ENCODE results near the gene TAF4.
"Not testable (repeated sequence)": the region's sequence is repeated elsewhere in the genome, so short reads cannot be mapped to it uniquely, and the experiment has no call there.

Gene TAF4

DNA sequence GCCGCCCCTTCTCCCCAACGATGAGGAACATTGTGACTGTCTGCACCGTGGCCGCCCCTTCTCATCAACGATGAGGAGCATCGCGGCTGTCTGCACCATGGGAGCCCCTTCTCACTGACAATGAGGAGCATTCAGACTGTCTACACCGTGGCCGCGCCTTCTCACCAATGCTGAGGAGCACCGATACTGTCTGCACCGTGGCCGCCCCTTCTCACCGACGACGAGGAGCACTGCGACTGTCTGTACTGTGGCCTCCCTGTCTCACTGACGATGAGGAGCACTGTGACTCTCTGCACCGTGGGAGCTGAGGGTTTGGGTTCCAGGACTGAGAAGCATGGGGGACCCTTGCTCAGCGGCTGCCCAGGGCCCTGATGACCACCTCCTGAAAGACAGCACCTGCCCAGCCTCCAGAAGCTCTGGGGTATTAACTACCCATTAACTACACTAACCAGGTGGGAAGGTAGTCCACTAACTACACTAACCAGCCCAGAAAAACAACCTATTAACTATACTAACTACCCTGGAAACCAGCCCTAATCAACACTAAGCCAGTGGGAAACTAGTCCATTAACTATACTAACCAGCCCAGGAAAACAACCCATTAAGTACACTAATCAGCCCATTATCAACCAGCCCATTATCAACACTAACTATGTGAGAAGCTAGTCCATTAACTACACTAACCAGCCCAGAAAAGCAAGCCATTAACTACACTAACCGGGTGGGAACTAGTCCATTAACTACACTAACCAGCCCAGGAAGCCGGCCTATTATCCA lies 116.9 kb downstream of the TAF4 start:
- no peak for DNase-seq (ENCODE audit: low read depth, low spot score)

DNA sequence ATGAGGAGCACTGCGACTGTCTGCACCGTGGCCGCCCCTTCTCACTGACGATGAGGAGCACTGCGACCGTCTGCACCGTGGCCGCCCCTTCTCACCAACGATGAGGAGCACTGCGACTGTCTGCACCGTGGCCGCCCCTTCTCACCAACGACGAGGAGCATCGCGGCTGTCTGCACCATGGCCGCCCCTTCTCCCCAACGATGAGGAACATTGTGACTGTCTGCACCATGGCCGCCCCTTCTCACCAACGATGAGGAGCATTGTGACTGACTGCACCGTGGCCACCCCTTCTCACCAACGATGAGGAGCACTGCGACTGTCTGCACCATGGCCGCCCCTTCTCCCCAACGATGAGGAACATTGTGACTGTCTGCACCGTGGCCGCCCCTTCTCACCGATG lies 117.6 kb downstream of the TAF4 start:
- not testable (repeated sequence) for DNase-seq (ENCODE audit: low read depth, low spot score)

DNA sequence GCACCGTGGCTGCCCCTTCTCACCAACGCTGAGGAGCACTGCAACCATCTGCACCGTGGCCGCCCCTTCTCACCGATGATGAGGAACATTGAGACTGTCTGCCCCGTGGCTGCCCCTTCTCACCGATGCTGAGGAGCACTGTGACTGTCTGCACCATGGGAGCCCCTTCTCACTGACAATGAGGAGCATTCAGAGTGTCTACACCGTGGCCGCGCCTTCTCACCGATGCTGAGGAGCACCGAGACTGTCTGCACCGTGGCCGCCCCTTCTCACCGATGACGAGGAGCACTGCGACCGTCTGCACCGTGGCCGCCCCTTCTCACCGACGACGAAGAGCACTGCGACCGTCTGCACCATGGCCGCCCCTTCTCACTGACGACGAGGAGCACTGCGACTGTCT lies 120.2 kb downstream of the TAF4 start:
- DNase-seq (ENCODE audit: low read depth, low spot score), result not testable (repeated sequence)

DNA sequence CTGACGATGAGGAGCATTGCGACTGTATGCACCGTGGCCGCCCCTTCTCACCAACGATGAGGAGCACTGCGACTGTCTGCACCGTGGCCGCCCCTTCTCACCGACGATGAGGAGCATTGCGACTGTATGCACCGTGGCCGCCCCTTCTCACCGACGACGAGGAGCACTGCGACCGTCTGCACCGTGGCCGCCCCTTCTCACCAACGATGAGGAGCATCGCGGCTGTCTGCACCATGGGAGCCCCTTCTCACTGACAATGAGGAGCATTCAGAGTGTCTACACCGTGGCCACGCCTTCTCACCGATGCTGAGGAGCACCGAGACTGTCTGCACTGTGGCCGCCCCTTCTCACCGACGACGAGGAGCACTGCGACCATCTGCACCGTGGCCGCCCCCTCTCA lies 120.7 kb downstream of the TAF4 start:
- not testable (repeated sequence) for DNase-seq (ENCODE audit: low read depth, low spot score)

DNA sequence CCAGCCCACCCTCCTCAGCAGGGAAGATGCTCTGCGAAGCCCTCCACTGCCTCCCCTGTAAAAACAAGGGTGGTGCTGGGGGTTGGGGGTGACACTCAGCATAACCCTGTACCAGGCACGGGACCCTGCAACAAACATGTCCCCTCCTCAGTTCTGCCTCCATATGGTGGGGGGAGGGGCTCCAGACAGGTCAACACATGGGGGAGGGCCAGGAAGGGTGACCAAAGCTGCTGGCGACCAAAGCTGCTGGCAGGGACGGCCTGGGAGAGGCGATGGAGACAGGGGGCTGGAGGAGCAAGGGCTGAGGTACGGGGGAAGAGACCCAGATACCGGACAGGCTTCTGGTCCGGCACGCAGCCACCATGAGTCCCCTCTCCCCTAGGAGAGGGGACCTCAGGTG lies 123.2 kb downstream of the TAF4 start:
- no peak for DNase-seq (ENCODE audit: low read depth, low spot score)

DNA sequence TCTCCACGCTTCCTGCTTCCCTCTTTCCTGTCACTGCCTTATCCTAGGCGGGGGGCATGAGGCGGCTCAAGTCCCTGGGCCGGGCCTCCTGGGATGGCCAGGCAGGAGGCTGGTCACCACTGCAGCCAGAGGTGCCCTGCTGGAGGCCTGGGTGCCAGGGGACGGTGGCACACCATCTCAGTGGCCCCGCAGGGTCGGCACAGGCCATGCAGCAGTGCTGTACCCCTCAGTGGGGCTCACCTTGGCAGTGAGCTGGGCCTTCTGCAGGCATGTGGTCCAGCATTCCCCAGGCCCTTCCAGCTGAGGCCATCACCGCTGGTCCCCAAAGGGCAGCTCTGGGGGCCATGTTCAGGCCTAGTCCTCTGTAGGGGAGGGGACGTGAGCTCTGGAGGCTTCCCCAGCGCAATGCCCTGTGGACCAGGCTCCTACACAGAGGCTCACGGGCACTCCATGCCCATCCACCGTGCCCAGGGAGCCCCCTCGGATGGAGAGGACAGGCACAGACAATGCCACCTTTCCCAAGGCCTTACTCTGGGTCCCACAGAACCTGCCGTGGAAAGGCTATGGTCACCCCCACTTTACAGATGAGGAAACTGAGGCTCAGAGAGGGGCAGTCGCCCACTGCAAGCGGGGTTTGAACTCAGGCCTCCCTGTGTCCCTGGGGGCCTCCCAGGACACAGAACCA lies 123.8 kb downstream of the TAF4 start:
- DNase-seq (ENCODE audit: low read depth, low spot score), result no peak

DNA sequence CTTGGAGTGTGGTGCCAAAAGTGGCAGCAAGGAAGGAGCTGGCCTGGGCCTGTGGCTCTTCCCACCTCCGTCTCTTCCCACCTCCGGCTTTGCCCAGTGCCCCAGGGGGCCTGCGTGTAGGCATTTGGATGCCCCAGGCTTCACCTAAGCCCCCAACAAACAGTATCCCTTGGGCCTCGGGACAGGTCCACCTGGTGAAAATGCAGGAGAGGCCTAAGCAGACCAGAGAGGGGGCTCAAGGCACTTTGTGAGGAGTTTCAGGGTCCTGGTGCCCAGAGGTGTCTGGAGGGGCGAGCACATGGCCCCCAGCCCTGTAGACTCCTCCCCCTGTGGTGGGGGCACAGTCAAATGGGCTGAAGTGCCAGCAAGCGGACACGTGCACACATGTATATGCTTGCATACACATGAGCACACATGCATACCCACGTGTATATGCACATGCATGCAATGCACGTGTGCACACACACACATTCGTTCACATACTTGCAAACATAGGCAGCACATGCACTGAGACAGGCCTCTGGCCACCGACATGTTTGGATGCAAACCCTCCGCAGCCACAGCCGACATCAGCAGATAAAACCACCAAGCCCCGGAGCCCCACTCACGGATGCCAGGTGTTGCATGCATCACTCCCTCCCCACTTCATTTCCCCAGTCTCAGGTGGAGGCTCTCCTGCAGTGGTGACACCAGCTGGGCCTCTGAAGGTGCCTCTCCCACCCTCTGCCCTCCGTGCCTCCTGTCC lies 124.5 kb downstream of the TAF4 start:
- DNase-seq (ENCODE audit: low read depth, low spot score), result no peak

DNA sequence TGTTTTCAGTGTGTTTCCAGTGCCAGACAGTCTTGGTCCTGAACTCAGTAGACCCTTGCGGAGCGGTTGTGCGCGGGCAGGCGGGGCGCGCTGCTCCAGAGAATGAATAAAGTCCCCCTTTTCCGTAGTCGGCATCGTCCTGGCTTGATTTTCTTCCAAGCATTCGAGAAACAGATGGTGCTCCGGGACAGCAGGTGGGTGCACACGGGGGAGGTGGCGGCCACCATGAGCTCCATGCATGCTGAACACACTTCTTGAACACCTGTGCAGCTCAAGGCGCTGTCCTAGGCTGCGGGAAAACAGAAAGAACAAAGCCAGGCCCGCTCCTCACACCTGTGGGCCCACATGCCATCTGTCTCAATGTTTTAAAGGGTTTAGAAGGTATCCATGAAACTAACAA lies 125.2 kb downstream of the TAF4 start:
- DNase-seq (ENCODE audit: low read depth, low spot score), result no peak

DNA sequence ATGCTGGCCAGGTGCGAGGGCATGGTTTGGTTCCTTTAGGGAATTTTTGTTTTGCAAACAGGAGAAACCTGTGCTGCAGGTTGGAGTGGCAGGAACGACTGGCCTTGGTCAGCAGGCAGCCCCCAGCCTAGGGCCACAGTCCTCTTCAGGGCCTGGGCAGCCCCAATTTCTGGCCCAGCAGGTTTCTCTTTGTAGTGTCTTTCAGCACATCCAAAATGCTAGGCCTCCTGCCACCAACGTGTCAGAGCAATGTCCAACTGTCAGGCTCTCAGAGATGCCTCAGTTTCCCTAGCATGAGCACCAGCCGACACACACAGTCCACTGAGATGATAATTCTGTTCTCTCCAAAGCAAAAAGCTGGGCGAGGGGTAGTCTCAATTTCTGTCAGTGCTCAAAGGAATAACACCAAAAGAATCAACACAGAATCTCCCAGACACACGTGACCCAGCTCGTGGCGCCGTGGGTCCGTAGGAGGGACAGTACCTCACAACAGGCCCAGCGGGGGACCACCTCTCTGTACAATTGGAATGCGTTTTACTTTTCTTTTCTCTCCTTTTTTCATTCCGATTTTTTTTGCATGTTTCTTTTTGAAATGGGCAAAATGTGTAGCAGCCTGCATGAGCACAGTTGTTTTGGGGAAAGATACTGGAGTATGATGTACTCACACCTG lies 125.9 kb downstream of the TAF4 start:
- no peak for DNase-seq (ENCODE audit: low read depth, low spot score)

DNA sequence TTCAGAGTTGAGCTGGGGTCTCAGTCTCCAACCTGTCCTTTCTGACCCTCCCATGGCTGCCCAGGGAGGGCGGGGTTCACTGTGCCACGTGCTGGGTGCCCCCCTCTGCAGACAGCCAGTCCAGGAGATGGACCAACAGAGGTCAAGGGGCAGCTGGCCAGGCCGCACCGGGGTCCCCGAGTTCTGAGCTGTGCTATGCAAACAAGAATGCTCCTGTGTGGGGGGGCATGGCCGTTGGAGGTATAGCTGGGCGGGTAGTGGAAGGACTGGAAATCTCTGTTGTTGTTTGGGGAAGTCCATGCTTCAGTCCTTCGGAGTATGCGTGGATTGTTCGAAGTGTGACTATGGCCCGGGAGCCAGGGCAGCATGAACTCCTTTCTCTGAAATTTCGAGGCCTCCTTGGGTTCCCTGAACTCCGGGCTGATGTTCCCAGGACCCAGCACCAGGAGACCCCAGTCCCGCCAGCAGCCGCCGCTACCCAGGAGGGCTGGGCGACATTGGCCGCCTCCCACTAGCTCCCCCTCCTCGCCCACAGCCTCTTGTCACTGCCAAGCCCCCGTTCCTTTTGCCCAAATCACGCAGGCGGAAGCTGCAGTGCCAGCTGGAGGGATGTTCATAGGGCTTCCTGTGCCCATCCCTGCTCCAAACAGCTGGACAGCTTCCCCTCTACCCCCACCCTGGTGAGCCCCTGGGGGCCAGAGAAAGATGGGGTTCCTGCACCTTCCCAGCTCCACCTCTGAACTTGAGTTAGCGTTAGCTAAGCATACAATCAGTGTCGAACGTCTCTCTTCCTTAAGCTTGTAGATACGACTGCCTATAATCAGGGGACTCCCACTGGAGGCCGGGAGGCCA lies 126.6 kb downstream of the TAF4 start:
- DNase-seq (ENCODE audit: low read depth, low spot score), result no peak

DNA sequence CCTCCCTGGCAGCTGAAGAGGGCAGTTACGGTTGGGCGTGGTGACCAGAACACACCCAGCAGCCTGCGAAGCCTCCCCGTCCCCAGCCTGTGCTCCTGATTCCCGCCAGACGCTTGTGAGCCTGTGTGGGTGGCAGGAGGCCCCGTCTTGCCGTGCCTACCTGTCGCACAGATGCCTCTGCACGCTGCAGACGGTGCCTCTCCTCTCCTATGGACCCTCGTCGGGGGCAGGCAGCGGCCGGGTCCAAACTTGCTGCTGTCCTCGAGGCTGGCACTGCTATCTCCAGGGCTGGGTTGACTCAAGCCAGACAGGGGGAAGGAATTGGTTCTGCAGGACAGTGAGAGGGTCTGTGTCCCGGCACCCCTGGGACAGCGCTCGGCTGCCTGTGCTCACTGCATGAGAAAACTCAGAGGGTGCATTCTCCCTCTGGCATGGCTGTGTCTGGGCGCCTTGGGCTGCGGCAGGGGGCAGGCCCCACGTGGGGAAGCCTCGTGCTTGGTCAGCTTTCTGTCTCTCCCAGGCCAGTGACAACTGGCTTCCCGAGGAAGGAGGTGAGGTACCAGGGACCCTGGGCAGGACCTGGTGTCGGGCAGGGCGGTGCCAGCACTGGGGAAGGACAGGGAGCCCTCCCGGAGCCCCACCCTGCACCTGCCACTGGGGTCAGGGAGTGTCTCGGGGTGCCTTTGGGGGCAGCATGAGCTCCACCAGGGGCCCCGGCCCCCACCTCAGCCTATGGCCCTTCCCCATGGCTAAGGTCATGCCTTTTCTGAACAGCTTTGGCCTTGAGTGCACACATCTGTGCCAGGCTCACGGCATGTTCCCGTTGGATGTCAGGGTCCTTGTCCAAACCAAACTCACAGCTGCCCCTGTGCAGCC lies 127.5 kb downstream of the TAF4 start:
- DNase-seq (ENCODE audit: low read depth, low spot score), result no peak

DNA sequence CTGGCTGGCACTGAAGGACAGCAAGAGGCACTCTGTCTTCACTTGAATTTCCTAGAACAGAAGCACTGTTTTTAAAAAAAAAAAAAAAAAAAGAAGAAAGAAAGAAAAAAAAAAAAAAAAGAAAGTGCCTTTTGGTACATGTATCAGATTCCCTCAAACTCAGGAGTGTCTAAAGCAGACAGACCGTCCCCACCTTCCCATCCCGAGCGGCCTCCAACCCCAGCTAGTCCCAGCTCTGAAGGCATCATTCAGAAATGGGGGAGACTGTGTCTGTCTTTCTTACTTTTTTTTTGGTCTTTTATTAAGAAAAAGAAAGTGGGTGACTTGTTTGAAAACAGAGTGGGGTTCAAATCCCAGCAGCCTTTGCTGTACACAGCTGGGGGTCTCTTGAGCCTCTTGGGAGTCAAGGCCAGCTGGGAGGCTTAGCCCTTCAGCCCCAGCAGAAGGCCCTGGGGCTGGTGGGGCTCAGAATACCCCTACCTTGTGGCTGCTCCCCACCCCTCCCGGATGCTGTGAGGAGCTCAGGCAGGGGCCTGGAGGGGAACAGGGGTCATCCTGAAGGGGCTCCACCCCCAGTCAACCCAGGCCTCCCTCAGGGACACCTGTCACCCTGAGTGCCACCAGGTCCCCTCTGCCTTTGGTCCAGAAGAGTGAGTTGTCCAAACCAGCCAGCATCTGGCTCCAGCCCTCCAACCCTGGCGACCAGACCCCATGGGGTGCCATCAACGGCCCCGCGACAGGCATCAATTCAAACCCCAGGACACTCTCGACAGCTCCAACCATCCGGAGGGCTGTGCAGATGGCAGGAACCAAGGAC lies 128.3 kb downstream of the TAF4 start:
- no peak for DNase-seq (ENCODE audit: low read depth, low spot score)

DNA sequence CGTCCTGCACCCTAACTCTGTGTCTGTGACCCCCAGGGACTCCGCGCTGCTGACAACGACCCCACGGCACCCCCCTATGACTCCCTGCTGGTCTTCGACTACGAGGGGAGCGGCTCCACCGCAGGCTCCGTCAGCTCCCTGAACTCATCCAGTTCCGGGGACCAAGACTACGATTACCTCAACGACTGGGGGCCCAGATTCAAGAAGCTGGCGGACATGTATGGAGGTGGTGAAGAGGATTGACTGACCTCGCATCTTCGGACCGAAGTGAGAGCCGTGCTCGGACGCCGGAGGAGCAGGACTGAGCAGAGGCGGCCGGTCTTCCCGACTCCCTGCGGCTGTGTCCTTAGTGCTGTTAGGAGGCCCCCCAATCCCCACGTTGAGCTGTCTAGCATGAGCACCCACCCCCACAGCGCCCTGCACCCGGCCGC lies 129.0 kb downstream of the TAF4 start:
- no peak for DNase-seq (ENCODE audit: low read depth, low spot score)

DNA sequence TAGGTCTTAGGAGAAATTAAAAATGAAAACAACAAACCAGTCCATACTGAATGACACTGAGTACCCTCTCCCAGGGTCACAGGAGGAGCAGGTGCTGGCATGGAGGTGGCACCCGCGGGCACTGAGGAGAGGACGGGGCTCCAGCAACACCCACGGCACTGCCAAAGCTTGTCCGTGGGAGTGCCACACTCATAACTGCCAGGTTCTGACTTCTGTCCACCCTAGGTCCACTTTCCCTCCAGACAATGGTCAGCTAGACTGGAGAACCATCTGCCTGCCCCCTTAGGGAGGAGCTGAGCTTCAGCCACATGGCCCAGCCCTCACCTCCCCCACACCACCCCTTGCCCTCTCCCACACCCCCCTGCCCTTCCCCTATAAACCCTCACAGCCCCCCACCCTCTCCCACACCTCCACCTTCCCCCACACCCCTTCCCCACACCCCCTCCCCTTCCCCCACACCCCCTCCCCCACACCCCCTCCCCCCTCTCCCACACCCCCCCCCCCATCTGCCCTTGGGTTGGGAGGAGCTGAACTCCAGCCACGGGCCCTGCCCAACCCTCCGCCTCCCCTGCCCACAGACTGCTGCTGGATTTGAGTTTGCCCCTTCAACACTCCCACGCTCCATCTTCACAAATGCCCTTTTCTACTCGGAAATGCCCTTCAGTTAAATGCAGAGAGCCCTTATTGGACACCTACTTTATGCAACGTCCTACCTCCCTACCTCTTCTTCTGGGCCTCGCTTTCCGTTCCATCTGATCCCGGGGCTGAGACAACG lies 129.6 kb downstream of the TAF4 start:
- DNase-seq (ENCODE audit: low read depth, low spot score), result no peak

DNA sequence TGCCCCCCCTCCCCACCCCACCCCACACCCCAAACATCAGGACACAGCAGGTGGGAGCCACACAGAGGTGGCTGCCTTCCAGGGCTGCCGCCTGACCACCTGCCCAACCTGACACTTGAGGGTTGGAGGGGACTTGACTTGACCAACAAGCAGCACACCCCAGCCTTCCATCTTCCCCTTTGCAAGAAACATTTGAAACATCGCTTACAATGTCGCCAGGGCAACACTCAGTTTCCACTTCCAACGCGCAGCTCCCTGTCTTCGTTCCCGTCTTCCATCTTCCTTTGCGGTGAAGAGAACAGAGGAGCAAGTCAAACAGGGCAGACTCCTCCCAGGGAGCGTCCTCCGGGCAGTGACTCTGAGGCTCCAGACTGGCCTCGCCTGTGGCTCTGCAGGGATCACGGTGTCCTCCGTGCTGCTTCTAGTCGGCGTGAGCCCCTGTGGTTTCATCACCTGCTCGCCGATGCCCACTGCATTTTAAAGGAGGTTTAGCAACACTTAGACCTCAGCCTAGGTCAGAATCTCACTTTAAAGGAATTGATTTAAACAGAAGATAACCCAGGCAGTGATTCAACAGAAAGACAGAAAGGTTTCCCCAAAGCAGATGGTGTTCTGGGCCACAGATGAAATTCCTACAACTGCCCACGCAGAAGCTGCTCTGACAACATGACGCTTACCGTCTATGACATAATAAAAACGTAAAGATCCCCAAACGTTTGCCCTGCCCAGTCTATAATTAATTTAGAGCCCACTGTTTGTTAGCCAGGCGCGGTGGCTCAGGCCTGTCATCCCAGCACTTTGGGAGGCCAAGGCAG lies 130.8 kb downstream of the TAF4 start:
- DNase-seq (ENCODE audit: low read depth, low spot score), result no peak

DNA sequence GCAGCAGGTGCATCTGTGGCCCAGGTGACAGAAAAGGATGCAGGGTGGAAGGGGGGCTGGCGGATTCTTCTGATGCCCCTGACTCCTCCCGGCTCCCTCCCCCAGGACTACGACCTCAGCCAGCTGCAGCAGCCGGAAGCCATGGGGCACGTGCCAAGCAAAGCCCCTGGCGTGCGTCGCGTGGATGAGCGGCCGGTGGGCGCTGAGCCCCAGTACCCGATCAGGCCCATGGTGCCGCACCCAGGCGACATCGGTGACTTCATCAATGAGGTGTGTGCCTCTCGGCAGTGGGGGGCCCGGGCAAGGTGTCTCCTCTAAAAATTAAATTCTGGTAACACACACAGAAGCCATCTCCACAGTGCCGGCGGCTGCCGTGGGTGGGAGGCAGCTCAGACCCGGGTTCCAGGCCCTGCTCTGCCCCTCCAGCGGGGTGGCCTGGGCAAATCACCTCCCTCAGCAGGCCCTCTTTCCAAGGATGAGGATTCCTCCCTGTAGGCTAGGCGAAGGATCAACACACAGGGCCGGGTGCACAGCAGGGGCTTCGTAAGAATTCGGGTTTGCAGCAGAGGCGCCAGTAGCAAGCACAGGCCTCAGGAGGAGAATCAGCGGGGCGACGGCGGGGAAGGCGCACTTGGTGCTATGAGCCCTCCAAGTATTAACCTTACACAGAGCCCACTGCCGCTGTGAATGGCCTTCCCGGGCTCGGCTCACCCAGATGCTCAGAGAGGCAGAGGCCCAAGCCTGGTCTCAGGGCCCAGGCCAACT lies 131.5 kb downstream of the TAF4 start:
- no peak for DNase-seq (ENCODE audit: low read depth, low spot score)

DNA sequence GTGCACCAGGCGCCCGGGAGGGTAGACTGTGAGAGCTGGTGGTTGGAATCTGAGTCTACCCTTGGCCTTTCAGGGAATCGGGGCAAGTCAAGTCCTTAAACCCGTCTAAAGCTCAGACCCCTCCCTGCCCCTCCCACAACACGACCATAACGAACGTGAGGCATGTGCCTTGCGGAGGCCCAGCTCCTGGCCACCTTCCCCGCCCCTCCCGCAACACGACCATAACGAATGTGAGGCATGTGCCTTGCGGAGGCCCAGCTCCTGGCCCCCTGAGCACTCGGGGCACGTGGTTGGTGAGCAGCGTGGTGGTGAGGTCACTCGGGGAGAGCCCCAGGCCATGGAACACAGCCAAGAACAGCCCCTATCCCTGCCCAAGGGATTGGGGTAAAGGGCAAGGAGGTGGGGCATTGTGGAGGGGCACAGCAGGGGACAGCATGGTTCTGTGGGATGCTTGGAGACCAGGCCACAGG lies 132.2 kb downstream of the TAF4 start:
- DNase-seq (ENCODE audit: low read depth, low spot score), result no peak
